Measurements from ENCODE around the gene BRD9. TPM values are rescaled to one million over a fixed set of nuclear protein-coding genes. Genes with fewer than 3 reads are reported as not detected.

Gene BRD9
- polyA plus RNA-seq, 2 of the 4 experiments (the other 2 are of a cell fraction): 11.6 to 28.9 TPM

DNA sequence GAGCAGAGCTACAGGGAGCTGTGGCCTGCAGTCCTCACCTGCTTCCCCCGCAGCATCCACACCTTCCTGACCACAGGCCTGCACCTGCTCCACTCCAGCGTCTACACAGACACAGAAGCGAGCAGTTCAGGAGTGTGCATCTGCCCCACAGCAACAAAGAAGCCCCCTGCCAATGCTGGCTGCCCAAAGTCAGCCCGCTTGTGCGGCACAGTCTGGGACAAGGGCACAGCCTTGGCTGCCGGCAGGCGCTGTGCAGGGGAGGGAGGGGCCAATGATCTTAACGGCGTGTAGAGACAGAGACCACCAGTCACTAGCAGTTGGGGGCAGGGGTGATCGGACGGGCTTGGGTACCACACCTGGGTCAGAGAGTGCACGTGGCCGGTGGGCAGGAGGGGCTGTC, 6.6 kb downstream of the BRD9 start:
- Histone ChIP-seq H3K4me2 (no peak overlapping the region), H3K4me3 (no peak overlapping the region), H3K9me3 (no peaks in the 10 kb centered on the region), H3K4me1 (peaks cover 4% of the 10 kb centered on the region; the same call in 1 of the 3 replicates), H3K27ac (no peak overlapping the region)
- WGBS (ENCODE audit: missing lambda C conversion rate): 97% methylated on average over 12 of the region's 13 CpGs
- CTCF ChIA-PET: interaction anchor here (1.4 kb wide), 1 partner anchor 17 kb away, joined by 4 read pairs; no protein-coding TSS in a partner anchor
- ATAC-seq: no peak
- POLR2A ChIA-PET: no interaction called here
- TF ChIP-seq HOXB5 (CRISPR knock-in tag; IDR thresholded peaks at IDR 0.05) (no peak), CBX2 (IDR thresholded peaks at IDR 0.05; ENCODE audit: borderline replicate concordance, low read depth) (no peak), RCOR1 (IDR thresholded peaks at IDR 0.05; ENCODE audit: low read depth, low read length) (no peak), FOSL2 (IDR thresholded peaks at IDR 0.05) (no peak), FOSL2 (CRISPR knock-in tag; IDR thresholded peaks at IDR 0.05) (no peak), TP53 (CRISPR knock-in tag; IDR thresholded peaks at IDR 0.05) (no peak), SREBF2 (IDR thresholded peaks at IDR 0.05) (no peak), MAFK (IDR thresholded peaks at IDR 0.05; ENCODE audit: partially characterized antibody) (no peak), POLR2A (IDR thresholded peaks at IDR 0.05; ENCODE audit: low read length) (no peak), KDM5A (IDR thresholded peaks at IDR 0.05) (no peak), FOSB (CRISPR knock-in tag; IDR thresholded peaks at IDR 0.05) (no peak)
- DNase-seq (ENCODE audit: low read depth in 1 of 2, low spot score in 1 of 2): no peak
- FAIRE-seq: no peak

DNA sequence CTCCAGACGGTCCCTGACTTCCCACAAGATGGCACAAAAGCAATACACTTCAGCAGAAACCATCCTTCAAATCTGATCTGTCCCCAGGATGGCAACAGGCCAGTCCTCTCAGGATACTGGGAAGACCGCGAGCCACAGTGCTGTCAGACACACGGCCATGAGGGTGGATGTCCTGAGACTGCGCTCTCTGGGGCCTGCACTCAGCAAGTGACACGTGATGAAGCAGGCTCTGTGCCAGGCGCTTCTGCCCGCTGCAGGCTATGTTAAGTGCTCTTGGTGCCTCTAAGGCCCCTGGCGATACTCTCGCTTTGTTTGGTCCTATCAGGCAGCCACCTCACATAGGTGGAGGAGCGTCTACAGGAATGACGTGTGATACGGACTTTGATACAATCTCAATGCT, 7.1 kb downstream of the BRD9 start:
- CTCF ChIA-PET: interaction anchor here (1.6 kb wide), 1 partner anchor 18 kb away, joined by 5 read pairs; no protein-coding TSS in a partner anchor
- no peak overlapping the region for H3K4me3 ChIP-seq
- no peak overlapping the region for H3K4me2 ChIP-seq
- FAIRE-seq (no peak), DNase-seq (ENCODE audit: low read depth in 1 of 2, low spot score in 1 of 2) (no peak), ATAC-seq (0 out of 6 replicates have a peak, but pooled peaks of 1 of the 2 experiments have one; percentile 12)
- 96% methylated on average over 13 of the region's 13 CpGs for WGBS (ENCODE audit: missing lambda C conversion rate)
- POLR2A ChIA-PET: no interaction called here
- TF ChIP-seq HOXB5 (CRISPR knock-in tag; IDR thresholded peaks at IDR 0.05) (no peak), GATA3 (IDR thresholded peaks at IDR 0.05; ENCODE audit: borderline replicate concordance) (no peak), ZFP36 (IDR thresholded peaks at IDR 0.05; ENCODE audit: borderline replicate concordance, partially characterized antibody) (no peak), NR3C1 (IDR thresholded peaks at IDR 0.05) (no peak), FOSL2 (IDR thresholded peaks at IDR 0.05) (no peak), FOSL2 (CRISPR knock-in tag; IDR thresholded peaks at IDR 0.05) (no peak), ATOH8 (CRISPR knock-in tag; IDR thresholded peaks at IDR 0.05; ENCODE audit: low read depth) (no peak), MAFK (IDR thresholded peaks at IDR 0.05; ENCODE audit: partially characterized antibody) (no peak), POLR2AphosphoS2 (conservative IDR thresholded peaks at IDR 0.05; ENCODE audit: low read length) (no peak; the same call in 1 of the 2 replicates), SMC3 (IDR thresholded peaks at IDR 0.05) (no peak)
- TF ChIP-seq, protein P1, sequence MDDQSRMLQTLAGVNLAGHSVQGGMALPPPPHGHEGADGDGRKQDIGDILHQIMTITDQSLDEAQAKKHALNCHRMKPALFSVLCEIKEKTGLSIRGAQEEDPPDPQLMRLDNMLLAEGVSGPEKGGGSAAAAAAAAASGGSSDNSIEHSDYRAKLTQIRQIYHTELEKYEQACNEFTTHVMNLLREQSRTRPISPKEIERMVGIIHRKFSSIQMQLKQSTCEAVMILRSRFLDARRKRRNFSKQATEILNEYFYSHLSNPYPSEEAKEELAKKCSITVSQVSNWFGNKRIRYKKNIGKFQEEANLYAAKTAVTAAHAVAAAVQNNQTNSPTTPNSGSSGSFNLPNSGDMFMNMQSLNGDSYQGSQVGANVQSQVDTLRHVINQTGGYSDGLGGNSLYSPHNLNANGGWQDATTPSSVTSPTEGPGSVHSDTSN (IDR thresholded peaks at IDR 0.05): no peak
- no peak overlapping the region for H3K27ac ChIP-seq
- no peaks in the 10 kb centered on the region for H3K4me1 ChIP-seq
- H3K9me3 ChIP-seq: no peaks in the 10 kb centered on the region

- Histone ChIP-seq H3K9me3 (no peaks in the 10 kb centered on the region), H3K4me1 (no peaks in the 10 kb centered on the region), H3K4me2 (no peak overlapping the region), H3K4me3 (no peak overlapping the region), H3K27ac (no peak overlapping the region)
- ATAC-seq (no peak), FAIRE-seq (no peak), DNase-seq (ENCODE audit: low read depth in 1 of 2, low spot score in 1 of 2) (no peak)
- ChIA-PET POLR2A (no interaction called here), CTCF (interaction anchor here (0.6 to 1.6 kb wide), 3 partner anchors 18 to 438 kb away, joined by 3 to 5 read pairs (median 3); no protein-coding TSS in a partner anchor)
- TF ChIP-seq RARB (CRISPR knock-in tag; IDR thresholded peaks at IDR 0.05) (no peak), ZFP36 (IDR thresholded peaks at IDR 0.05; ENCODE audit: borderline replicate concordance, partially characterized antibody) (no peak), GATA3 (IDR thresholded peaks at IDR 0.05; ENCODE audit: borderline replicate concordance) (no peak), HOXB5 (CRISPR knock-in tag; IDR thresholded peaks at IDR 0.05) (no peak), MAZ (IDR thresholded peaks at IDR 0.05; ENCODE audit: borderline replicate concordance, low read depth, low read length) (no peak), TP53 (CRISPR knock-in tag; IDR thresholded peaks at IDR 0.05) (no peak), E2F6 (IDR thresholded peaks at IDR 0.05; ENCODE audit: borderline replicate concordance, low read depth) (no peak), JUN (IDR thresholded peaks at IDR 0.05) (no peak), ATOH8 (CRISPR knock-in tag; IDR thresholded peaks at IDR 0.05; ENCODE audit: low read depth) (no peak), EP300 (IDR thresholded peaks at IDR 0.05) (no peak)
- TF ChIP-seq, protein P1 (IDR thresholded peaks at IDR 0.05): no peak
- TF ChIP-seq, protein P2, sequence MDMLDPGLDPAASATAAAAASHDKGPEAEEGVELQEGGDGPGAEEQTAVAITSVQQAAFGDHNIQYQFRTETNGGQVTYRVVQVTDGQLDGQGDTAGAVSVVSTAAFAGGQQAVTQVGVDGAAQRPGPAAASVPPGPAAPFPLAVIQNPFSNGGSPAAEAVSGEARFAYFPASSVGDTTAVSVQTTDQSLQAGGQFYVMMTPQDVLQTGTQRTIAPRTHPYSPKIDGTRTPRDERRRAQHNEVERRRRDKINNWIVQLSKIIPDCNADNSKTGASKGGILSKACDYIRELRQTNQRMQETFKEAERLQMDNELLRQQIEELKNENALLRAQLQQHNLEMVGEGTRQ (IDR thresholded peaks at IDR 0.05): no peak
- 95% methylated on average over 16 of the region's 18 CpGs for WGBS (ENCODE audit: missing lambda C conversion rate)
Measured at GRCh38 chr5:885127-885442, 7.5 kb downstream of the BRD9 start.
